Measurements from ENCODE around the gene ACSL3.

DNA sequence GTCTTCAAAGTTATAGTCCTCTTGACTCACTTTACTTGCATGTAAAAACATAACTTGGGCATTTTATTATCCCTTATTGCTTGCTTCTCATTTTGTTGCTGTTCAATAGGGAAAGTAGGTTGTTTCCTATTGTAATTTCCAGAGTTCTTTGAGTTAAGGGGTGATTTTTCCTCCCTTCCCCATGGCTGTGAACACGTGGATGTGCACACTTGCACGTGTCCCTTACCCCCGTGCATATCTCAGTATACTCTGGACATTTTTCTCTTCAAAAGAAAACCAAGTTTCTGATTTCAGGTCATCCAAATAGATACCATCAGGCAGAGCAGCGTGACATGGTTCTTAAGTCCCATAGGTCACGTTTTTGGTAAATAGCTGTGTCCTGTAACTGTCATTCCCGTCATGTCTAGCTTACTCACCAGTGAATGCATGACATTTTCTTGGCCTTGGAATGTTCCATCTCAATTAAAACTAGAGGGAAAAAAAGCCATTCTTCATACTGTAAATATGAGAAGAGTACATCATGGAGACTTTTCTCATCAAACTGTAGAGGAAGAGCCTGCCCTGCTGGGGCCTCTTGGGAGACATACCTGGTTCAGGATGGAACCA, 107.8 kb downstream of the ACSL3 start:
- no peak for TF ChIP-seq POLR2A (IDR thresholded peaks at IDR 0.05; ENCODE audit: low read depth)
- TF ChIP-seq, protein P1, sequence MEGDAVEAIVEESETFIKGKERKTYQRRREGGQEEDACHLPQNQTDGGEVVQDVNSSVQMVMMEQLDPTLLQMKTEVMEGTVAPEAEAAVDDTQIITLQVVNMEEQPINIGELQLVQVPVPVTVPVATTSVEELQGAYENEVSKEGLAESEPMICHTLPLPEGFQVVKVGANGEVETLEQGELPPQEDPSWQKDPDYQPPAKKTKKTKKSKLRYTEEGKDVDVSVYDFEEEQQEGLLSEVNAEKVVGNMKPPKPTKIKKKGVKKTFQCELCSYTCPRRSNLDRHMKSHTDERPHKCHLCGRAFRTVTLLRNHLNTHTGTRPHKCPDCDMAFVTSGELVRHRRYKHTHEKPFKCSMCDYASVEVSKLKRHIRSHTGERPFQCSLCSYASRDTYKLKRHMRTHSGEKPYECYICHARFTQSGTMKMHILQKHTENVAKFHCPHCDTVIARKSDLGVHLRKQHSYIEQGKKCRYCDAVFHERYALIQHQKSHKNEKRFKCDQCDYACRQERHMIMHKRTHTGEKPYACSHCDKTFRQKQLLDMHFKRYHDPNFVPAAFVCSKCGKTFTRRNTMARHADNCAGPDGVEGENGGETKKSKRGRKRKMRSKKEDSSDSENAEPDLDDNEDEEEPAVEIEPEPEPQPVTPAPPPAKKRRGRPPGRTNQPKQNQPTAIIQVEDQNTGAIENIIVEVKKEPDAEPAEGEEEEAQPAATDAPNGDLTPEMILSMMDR (IDR thresholded peaks at IDR 0.05), result no peak
